HG02588 (cell line): ENCODE results near the gene NSD1.
A peak's percentile ranks its signal among the peaks of the same experiment; 100 is the strongest.
"Not testable (repeated sequence)": the region's sequence is repeated elsewhere in the genome, so short reads cannot be mapped to it uniquely, and the experiment has no call there.

Source experiments
- ATAC-seq: cut with Tn5 transposase; IDR thresholded peaks from one replicate; pipeline ENCODE4 v1.9.1; 2021; ENCODE audit warnings: mild to moderate bottlenecking, moderate library complexity; ENCODE audit not compliant: unreplicated experiment

NSD1 gene

DNA sequence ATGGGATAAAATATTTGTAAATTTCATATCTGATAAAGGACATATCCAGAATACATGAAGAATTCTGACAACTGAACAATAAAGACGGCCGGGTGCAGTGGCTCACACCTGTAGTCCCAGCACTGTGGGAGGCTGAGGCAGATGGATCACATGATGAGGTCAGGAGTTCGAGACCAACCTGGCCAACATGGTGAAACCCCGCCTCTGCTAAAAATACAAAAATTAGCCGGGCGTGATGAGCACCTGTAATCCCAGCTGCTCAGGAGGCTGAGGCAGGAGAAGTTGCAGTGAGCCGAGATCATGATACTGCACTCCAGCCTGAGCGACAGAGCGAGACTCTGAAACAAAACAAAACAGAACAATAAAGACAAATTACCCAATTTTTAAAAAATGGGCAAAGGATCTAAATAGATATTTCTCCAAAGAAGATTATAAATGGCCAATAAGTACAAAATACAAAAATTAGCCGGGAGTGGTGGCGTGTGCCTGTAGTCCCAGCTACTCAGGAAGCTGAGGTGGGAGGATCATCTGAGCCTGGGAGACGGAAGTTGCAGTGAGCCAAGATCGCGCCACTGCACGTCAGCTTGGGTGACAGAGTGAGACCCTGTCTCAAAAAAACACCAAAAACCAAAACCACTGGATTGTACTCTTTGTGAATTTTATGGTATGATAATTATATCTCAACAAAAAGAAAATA, 9.6 kb upstream of the NSD1 start:
- ATAC-seq = no peak

- no peak for ATAC-seq
Observed at GRCh38 chr5:177124486-177124991, 9.0 kb upstream of the NSD1 start.

GRCh38 chr5:177126771-177127170, 6.8 kb upstream of the NSD1 start:
- no peak for ATAC-seq

DNA sequence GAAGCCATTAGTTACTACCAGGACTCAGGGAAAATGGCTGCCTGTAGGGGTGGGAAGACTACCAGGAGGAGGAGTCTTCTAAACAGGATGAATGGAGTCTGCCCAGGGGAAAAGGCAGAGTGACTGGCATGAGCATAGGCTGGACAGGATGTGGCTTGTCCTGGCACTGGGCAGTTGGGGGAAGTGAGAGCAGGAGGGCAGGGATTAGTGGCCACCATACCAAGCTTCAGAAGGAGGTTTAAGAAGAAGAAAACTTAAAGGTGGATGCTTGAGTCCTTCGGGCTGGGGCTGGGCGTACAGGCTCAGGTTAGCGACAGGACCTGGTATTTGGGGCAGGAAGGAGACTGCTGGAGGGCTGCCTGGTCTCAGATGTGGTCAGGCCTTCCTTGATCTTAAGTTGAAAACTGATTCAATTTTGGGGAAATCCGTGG, 5.0 kb upstream of the NSD1 start:
- ATAC-seq = no peak

DNA sequence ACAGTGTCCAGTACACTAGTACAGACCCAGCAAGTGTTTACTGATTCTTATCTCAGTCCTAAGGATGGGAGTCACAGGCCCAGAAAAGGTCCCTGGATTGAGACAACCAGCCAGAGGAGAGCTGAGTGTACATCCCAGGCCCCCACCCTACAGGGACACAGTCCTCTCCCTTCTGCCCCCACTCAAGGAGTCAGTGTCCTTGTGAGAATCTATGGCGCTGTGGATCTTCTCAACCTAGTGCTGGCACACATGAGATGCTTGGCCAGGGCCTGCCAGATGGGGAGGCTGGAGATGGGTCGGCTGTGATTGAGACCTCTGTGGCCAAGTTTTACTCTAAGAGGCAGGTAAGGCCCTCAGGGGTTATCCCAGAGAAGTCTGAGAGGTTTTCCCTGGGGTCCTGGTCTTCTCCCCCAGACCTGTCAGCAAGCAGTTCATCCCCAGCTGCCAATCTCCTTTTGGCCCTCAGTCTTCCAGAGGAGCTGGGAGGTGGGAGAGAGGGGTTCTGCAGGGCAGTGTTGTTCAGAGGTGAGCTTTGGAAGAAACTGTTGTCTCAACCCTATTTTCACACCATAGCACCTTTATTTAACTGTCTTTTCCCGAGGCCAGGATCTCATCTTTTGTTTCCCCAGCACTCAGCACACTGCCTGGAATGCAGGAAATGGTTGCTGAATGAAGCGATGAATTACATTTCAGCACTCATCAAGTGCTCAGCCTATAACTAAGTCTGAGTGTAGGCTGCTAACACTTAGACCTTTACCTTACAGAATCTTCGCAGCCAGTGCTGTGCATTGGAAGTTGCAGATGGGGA, 3.2 kb upstream of the NSD1 start:
- ATAC-seq = no peak

GRCh38 chr5:177131019-177131320, 2.6 kb upstream of the NSD1 start:
- ATAC-seq = no peak

GRCh38 chr5:177131352-177132135, 2.0 kb upstream of the NSD1 start:
- ATAC-seq = no peak

GRCh38 chr5:177132136-177133095, 1.2 kb upstream of the NSD1 start:
- peak; percentile 6 for ATAC-seq

- ATAC-seq = peak; percentile 31
Observed at GRCh38 chr5:177133853-177134696, 502 bp downstream of the NSD1 start.

GRCh38 chr5:177134697-177135225, 1.2 kb downstream of the NSD1 start:
- no peak for ATAC-seq

- ATAC-seq = no peak
Observed at GRCh38 chr5:177140312-177140711, 6.7 kb downstream of the NSD1 start.

DNA sequence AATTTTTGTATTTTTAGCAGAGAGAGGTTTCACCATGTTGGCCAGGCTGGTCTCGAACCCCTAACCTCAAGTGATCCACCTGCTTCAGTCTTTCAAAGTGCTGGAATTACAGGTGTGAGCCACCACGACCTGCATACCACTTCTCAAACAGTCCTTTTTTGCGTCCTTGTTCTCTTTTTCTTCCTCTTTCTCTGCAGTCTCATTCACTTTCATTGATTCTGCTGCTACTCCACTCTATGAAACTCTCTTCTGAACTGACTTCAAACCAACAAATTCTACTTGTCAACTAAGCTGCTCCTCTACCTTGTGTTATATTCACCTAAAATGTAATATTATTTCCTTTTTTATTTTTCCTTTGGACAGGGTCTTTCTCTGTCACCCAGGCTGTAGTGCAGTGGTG, 7.9 kb downstream of the NSD1 start:
- no peak for ATAC-seq

GRCh38 chr5:177142098-177142611, 8.6 kb downstream of the NSD1 start:
- ATAC-seq = no peak

GRCh38 chr5:177142778-177143177, 9.2 kb downstream of the NSD1 start:
- ATAC-seq = no peak

- ATAC-seq = no peak
Observed at GRCh38 chr5:177146891-177147638, 13.5 kb downstream of the NSD1 start.

- not testable (repeated sequence) for ATAC-seq
Observed at GRCh38 chr5:177150061-177150460, 16.5 kb downstream of the NSD1 start.

DNA sequence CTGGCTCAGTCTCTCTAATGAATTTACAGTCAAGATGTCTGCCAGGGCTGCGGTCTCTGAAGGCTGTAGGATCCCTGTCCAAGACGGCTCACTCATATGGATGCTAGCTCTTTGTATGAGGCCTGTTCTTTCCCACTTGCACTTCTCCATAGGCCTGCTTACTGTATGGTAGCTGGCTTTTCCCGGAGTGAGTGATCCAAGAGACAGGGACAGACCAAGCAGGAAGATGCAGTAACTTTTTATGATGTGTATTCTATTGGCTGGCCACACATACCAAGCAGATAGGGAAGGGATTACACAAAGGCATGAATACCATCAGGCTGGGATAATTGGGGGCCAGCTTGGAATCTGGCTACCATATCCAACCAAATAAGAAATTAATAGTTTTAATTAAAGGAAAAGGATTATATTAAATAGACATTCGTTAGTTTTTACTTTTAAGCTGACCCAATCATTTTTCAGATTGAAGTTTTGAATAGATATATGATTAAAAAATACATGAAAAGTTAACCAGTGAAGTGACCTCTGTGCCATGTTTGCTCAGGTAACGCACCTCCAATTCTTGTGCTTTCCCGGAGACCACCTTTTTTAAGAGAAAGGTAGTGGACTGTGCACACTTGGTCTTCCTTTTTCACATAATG, 20.6 kb downstream of the NSD1 start:
- no peak for ATAC-seq

DNA sequence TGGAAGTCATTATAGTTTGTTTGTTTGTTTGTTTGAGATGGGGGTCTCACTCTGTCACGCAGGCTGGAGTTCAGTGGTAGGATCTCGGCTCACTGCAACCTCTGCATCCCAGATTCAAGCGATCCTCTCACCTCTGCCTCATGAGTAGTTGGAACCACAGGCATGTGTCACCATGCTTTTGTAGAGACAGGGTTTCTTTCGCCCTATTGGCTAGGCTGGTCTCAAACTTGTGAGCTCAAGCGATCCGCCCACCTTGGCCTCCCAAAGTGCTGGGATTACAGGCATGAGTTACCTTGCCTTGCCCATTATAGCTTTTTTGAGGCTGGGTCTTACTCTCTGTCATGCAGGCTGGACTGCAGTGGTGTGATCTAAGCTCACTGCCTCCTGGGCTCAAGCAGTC, 28.8 kb downstream of the NSD1 start:
- ATAC-seq = no peak
